K562 (cell line): ENCODE measurements around the gene MOG. TPM values are rescaled to one million over a fixed set of nuclear protein-coding genes. Genes with fewer than 3 reads are reported as not detected.

Source experiments
- ATAC-seq: fragments of 200-7000 bp; cut with Tn5 transposase; 3 replicates; pipeline ENCODE4 v1.9.1; 2020; ENCODE audit warnings: moderate library complexity
- BruUV-seq: library from RNA; stranded (reverse); fragments of 400-500 nt; replicated peaks from 2 replicates; lab custom pipeline; 2021; lab: Mats Ljungman, UMichigan
- CTCF ChIA-PET: fragments of 300-600 bp; formaldehyde crosslinking; extraction: SDS; loops from one replicate; lab custom pipeline; 2021; ENCODE audit warnings: low intra/inter-chr PET ratio; lab: Yijun Ruan, JAX
- POLR2A ChIA-PET: fragments of 300-600, 350-650 bp; sonication (Branson Sonifier 250); formaldehyde crosslinking; extraction: SDS; loops from one replicate; lab custom pipeline; 2021; ENCODE audit warnings: antibody characterized with exemption, inconsistent platforms; lab: Yijun Ruan, JAX
- DNase-seq, 4 experiments: peaks; one replicate each; pipeline versions ENCODE4 v3.0.0 to v3.0.0-alpha.2; 2011 to 2018; ENCODE audit warnings: low spot score in 3 of 4, mixed read lengths in 3 of 4; ENCODE audit errors: extremely low read depth in 1 of 4
- FAIRE-seq: peaks from 2 replicates; lab custom pipeline; 2011; peaks lifted over from hg19 to GRCh38; lab: Jason Lieb, UNC
- H2AFZ ChIP-seq: 2 replicates; pipeline ENCODE4 v1.6.0; 2011; ENCODE audit warnings: low read depth, low read length, control low read depth, inconsistent platforms
- H3K27ac ChIP-seq: fragments of 200-600 bp; 3 replicates; pipeline ENCODE4 v1.8.0; 2011; ENCODE audit warnings: low read depth, mild to moderate bottlenecking, control low read depth, inconsistent platforms, low read length, moderate library complexity, mixed read lengths; ENCODE audit errors: extremely low read depth
- H3K27me3 ChIP-seq, 2 experiments: fragments of 300-600 bp in 1 of 2; 2 replicates in 1 of 2; 3 replicates in 1 of 2; pipeline versions ENCODE4 v1.6.0 to v1.8.0; 2011; ENCODE audit warnings: inconsistent platforms in 2 of 2, low read length in 2 of 2, mild to moderate bottlenecking in 1 of 2, mixed read lengths in 1 of 2, moderate library complexity in 1 of 2; ENCODE audit not compliant: control insufficient read depth in 2 of 2, insufficient read depth in 2 of 2
- H3K36me3 ChIP-seq: fragments of 300-600 bp; 3 replicates; pipeline ENCODE4 v1.8.0; 2011; ENCODE audit warnings: mild to moderate bottlenecking, low read length, inconsistent platforms; ENCODE audit not compliant: control insufficient read depth, insufficient read depth
- H3K4me1 ChIP-seq, 2 experiments: fragments of 200-600 bp in 1 of 2; replicated peaks in 1 of 2; 2 replicates in 1 of 2; 3 replicates in 1 of 2; pipeline versions ENCODE4 v1.5.1 to v1.8.0; 2011; ENCODE audit warnings: inconsistent platforms in 2 of 2, low read length in 2 of 2, mild to moderate bottlenecking in 1 of 2, mixed read lengths in 1 of 2, moderate library complexity in 1 of 2; ENCODE audit not compliant: control insufficient read depth in 2 of 2, insufficient read depth in 2 of 2
- H3K4me2 ChIP-seq: 2 replicates; pipeline ENCODE4 v1.6.1; 2011; ENCODE audit warnings: low read length, control low read depth, inconsistent platforms, mixed read lengths; ENCODE audit not compliant: insufficient read depth
- H3K4me3 ChIP-seq: fragments of 200-600 bp; sonication (generic), shearing (Covaris generic); 2 replicates; pipeline ENCODE4 v1.5.1; 2016; ENCODE audit warnings: control low read depth, inconsistent platforms
- H3K79me2 ChIP-seq: fragments of 200-600 bp; 3 replicates; pipeline ENCODE4 v1.8.0; 2011; ENCODE audit warnings: low read length, inconsistent platforms; ENCODE audit not compliant: control insufficient read depth, insufficient read depth
- H3K9ac ChIP-seq, 2 experiments: 2 replicates each; pipeline versions ENCODE4 v1.6.0 to v1.6.1; 2011; ENCODE audit warnings: low read depth in 2 of 2, low read length in 2 of 2, control low read depth in 1 of 2, inconsistent platforms in 1 of 2, mild to moderate bottlenecking in 1 of 2, mixed read lengths in 1 of 2; ENCODE audit not compliant: insufficient read depth in 1 of 2
- H3K9me1 ChIP-seq: one replicate; pipeline ENCODE4 v1.6.0; 2011; ENCODE audit warnings: inconsistent platforms, mild to moderate bottlenecking, low read length, moderate library complexity; ENCODE audit not compliant: control insufficient read depth, insufficient read depth
- H3K9me3 ChIP-seq: replicated peaks from 2 replicates; pipeline ENCODE4 v1.5.1; 2011; ENCODE audit warnings: low read depth, low read length, inconsistent platforms; ENCODE audit not compliant: control insufficient read depth, insufficient read depth
- H4K20me1 ChIP-seq: replicated peaks from 2 replicates; pipeline ENCODE4 v1.6.1; 2011; ENCODE audit warnings: low read length, inconsistent platforms, mixed read lengths; ENCODE audit not compliant: control insufficient read depth, insufficient read depth
- BACH1 ChIP-seq: fragments of 200-800 bp; sonication (Bioruptor generic); IDR thresholded peaks from 2 replicates; pipeline ENCODE4 v1.6.1; 2016; ENCODE audit warnings: missing genetic modification characterization, missing compliant biosample characterization
- BCOR ChIP-seq: fragments of 450-650 bp; IDR thresholded peaks from 2 replicates; pipeline ENCODE4 v1.6.1; 2016
- CBFB ChIP-seq: sonication (generic); formaldehyde crosslinking; IDR thresholded peaks from 2 replicates; pipeline ENCODE4 v1.4.0; 2020; ENCODE audit warnings: mild to moderate bottlenecking, missing genetic modification reagents
- CTCF ChIP-seq, 3 experiments: IDR thresholded peaks in 2 of 3; conservative IDR thresholded peaks in 1 of 3; 2 replicates each; pipeline ENCODE4 v1.5.1; 2011 to 2012; ENCODE audit warnings: low read length in 3 of 3, mild to moderate bottlenecking in 3 of 3, control low read depth in 2 of 3, improper control_type of control experiment in 1 of 3, inconsistent platforms in 1 of 3, low read depth in 1 of 3, mixed read lengths in 1 of 3, moderate library complexity in 1 of 3; ENCODE audit not compliant: insufficient read depth in 2 of 3
- ESRRA ChIP-seq: fragments of 450-650 bp; IDR thresholded peaks from 2 replicates; pipeline ENCODE4 v1.6.1; 2014; ENCODE audit warnings: low read depth, mild to moderate bottlenecking, moderate library complexity, borderline replicate concordance
- KAT2B ChIP-seq: IDR thresholded peaks from one replicate; pipeline ENCODE4 v1.6.1; 2012; ENCODE audit warnings: low read depth, mild to moderate bottlenecking, control low read depth, inconsistent platforms, low read length, moderate library complexity
- KAT7 ChIP-seq: sonication (generic); formaldehyde crosslinking; IDR thresholded peaks from 2 replicates; pipeline ENCODE4 v1.8.0; 2022; ENCODE audit warnings: missing genetic modification reagents, mild to moderate bottlenecking, borderline replicate concordance
- MEF2A ChIP-seq: IDR thresholded peaks from 2 replicates; pipeline ENCODE4 v1.6.1; 2011; ENCODE audit warnings: low read depth, mild to moderate bottlenecking, low read length, moderate library complexity; ENCODE audit not compliant: control insufficient read depth
- PHB ChIP-seq: fragments of 250-450 bp; sonication (Bioruptor Pico); IDR thresholded peaks from 2 replicates; pipeline ENCODE4 v1.5.0; 2021
- RBM34 ChIP-seq: fragments of 200-400 bp; formaldehyde crosslinking; IDR thresholded peaks from 2 replicates; pipeline ENCODE4 v1.6.1; 2018; ENCODE audit warnings: low read length, borderline replicate concordance; ENCODE audit not compliant: insufficient read depth
- SMARCA4 ChIP-seq: fragments of 450-650 bp; IDR thresholded peaks from 2 replicates; pipeline ENCODE4 v1.6.1; 2016
- SRSF9 ChIP-seq: fragments of 200-400 bp; formaldehyde crosslinking; IDR thresholded peaks from 2 replicates; pipeline ENCODE4 v1.6.1; 2017; ENCODE audit warnings: low read depth, low read length, borderline replicate concordance
- STAG1 ChIP-seq: sonication (generic); formaldehyde crosslinking; IDR thresholded peaks from 2 replicates; pipeline ENCODE4 v1.5.0; 2020; ENCODE audit warnings: missing genetic modification reagents, borderline replicate concordance
- TCF3 ChIP-seq: sonication (generic); formaldehyde crosslinking; IDR thresholded peaks from 2 replicates; pipeline ENCODE4 v1.4.0; 2020; ENCODE audit warnings: mild to moderate bottlenecking, missing genetic modification reagents
- THAP12 ChIP-seq: fragments of 250-450 bp; sonication (Bioruptor Pico); IDR thresholded peaks from 2 replicates; pipeline ENCODE4 v1.9.0; 2021; ENCODE audit warnings: mild to moderate bottlenecking, inconsistent platforms
- ZNF133 ChIP-seq: fragments of 250-450 bp; sonication (Bioruptor Pico); IDR thresholded peaks from 2 replicates; pipeline ENCODE4 v1.4.0; 2020; ENCODE audit warnings: mild to moderate bottlenecking
- ZNF408 ChIP-seq: fragments of 250-450 bp; sonication (Bioruptor Pico); IDR thresholded peaks from 2 replicates; pipeline ENCODE4 v1.4.0; 2020; ENCODE audit warnings: low read depth, mild to moderate bottlenecking, moderate library complexity
- ZNF655 ChIP-seq: fragments of 250-450 bp; sonication (Bioruptor Pico); IDR thresholded peaks from 2 replicates; pipeline ENCODE4 v1.5.0; 2021
- ZSCAN29 ChIP-seq: fragments of 450-650 bp; IDR thresholded peaks from 2 replicates; pipeline ENCODE4 v1.6.1; 2017
- WGBS: fragments of 100-300 bp; shearing (Covaris generic); methylation state at CpG from one replicate; pipeline ENCODE4 v1.1.6; 2016; ENCODE audit warnings: low coverage, mixed read lengths; ENCODE audit not compliant: insufficient coverage; ENCODE audit errors: missing lambda C conversion rate; 5-methylcytosine and 5-hydroxymethylcytosine counted together
- in situ Hi-C: fragments of 300-500 bp; cut with MboI; formaldehyde crosslinking; loops from 4 replicates; pipeline ENCODE4 v1.15.0; 2018; ENCODE audit warnings: inconsistent platforms, mixed read lengths
- intact Hi-C: fragments of 100-400 bp; cut with micrococcal nuclease; formaldehyde crosslinking; loops from 2 replicates; pipeline ENCODE4 v1.14.2; 2022
- polyA plus RNA-seq, 8 experiments: library from polyadenylated mRNA; depleted of rRNA in 4 of 8; stranded (reverse) in 5 of 8; unstranded in 3 of 8; fragments of >200 nt; fragmentation: Nextera tagmentation in 2 of 8; fragmentation: Illumina TruSeq in 1 of 8; extraction: Ambion mirVana in 2 of 8; extraction: Trizol in 1 of 8; gene quantifications; 2 replicates each; pipeline versions ENCODE4 v1.2.1 to v1.2.3, GENCODE V29; 2011 to 2014; ENCODE audit warnings: inconsistent platforms in 1 of 8, missing spikeins in 1 of 8
- total RNA-seq, 7 experiments: library from RNA; depleted of rRNA in 6 of 7; stranded (reverse); fragments of >200 nt in 6 of 7; fragmentation: Illumina TruSeq in 2 of 7; extraction: Trizol in 2 of 7; gene quantifications; 2 replicates each; pipeline versions ENCODE4 v1.2.1 to v1.2.3, GENCODE V29; 2011 to 2021; ENCODE audit warnings: low replicate concordance in 1 of 7

Gene MOG
- total and polyA plus RNA-seq, 9 of the 15 experiments (the other 6 are each of a cell fraction or from before 2014, with no cell fraction given), result not detected

GRCh38 chr6:29702519-29703103 is 45.7 kb downstream of the MOG start:
- no peak for FAIRE-seq
- POLR2A ChIA-PET, result interaction anchor here (0.5 to 0.6 kb wide), 2 partner anchors 48 to 372 kb away, joined by 3 read pairs; no protein-coding TSS in a partner anchor
- in situ Hi-C loops, result no loop called here
- peak; percentile 51; the same call in 1 of the 2 replicates for TF ChIP-seq STAG1 (CRISPR knock-in tag)
- no peak for TF ChIP-seq THAP12
- TF ChIP-seq CBFB, result no peak
- TF ChIP-seq ESRRA, result no peak
- no peak for TF ChIP-seq KAT2B
- TF ChIP-seq KAT7 (CRISPR knock-in tag), result no peak
- no peak for TF ChIP-seq ZNF133 (CRISPR knock-in tag)
- no peak for TF ChIP-seq MEF2A
- no peak for TF ChIP-seq ZNF655 (CRISPR knock-in tag)
- no peak for TF ChIP-seq BACH1 (tag)
- TF ChIP-seq BCOR, result no peak
- no peak for TF ChIP-seq TCF3 (CRISPR knock-in tag)
- TF ChIP-seq SMARCA4, result no peak
- TF ChIP-seq RBM34, result no peak
- TF ChIP-seq ZNF408 (CRISPR knock-in tag), result no peak
- no peak for TF ChIP-seq ZSCAN29
- TF ChIP-seq CTCF (IDR thresholded peaks at IDR 0.05 in 2 of 3, conservative IDR thresholded peaks at IDR 0.05 in 1 of 3; ENCODE audit: insufficient read depth in 2 of 3, low read depth in 1 of 3, low read length in 3 of 3), result peak; percentile 76 to 88 (median 83)
- no peak for TF ChIP-seq PHB (CRISPR knock-in tag)
- no peak for TF ChIP-seq SRSF9

More at GRCh38 chr6:29702519-29703103, 45.7 kb downstream of the MOG start:
- intact Hi-C loops, result no loop called here
- Histone ChIP-seq H3K27me3 (peaks cover 0 to 13% of the 10 kb centered on the region in 2 experiments; a peak in 2 of 5 replicates), H2AFZ (no peak overlapping the region), H3K9ac (no peak overlapping the region), H3K79me2 (no peaks in the 10 kb centered on the region), H3K4me1 (no peaks in the 10 kb centered on the region), H4K20me1 (no peaks in the 10 kb centered on the region), H3K9me1 (no peaks in the 10 kb centered on the region), H3K27ac (no peak overlapping the region), H3K4me3 (no peak overlapping the region), H3K4me2 (no peak overlapping the region), H3K36me3 (no peaks in the 10 kb centered on the region), H3K9me3 (no peaks in the 10 kb centered on the region)
- WGBS, result under 1% methylated on average over 17 of the region's 17 CpGs
- no TSS peak for BruUV-seq
- DNase-seq (peak; percentile 76 to 82 (median 80)), ATAC-seq (peak; percentile 100)
- CTCF ChIA-PET, result interaction anchor here (1.4 to 1.8 kb wide), 2 partner anchors 51 to 133 kb away, joined by 6 read pairs; no protein-coding TSS in a partner anchor
